ENCODE data around the gene GJC1. TPM values are rescaled to one million over a fixed set of nuclear protein-coding genes. Genes with fewer than 3 reads are reported as not detected.

GJC1 gene
- total and polyA plus RNA-seq, 9 of the 15 experiments (the other 6 are each of a cell fraction or from before 2014, with no cell fraction given) = 0.04 to 1.4 (median 0.18) TPM; not detected in 1

- no peak for TF ChIP-seq ZNF398 (CRISPR knock-in tag; IDR thresholded peaks at IDR 0.05)
- no peak for TF ChIP-seq WHSC1 (IDR thresholded peaks at IDR 0.05; ENCODE audit: low read length)
- no peak for TF ChIP-seq POLR2A (conservative IDR thresholded peaks at IDR 0.05)
- no peak for TF ChIP-seq BACH1 (tag; IDR thresholded peaks at IDR 0.05)
- no peak for TF ChIP-seq ZNF184 (CRISPR knock-in tag; IDR thresholded peaks at IDR 0.05)
- no peak for TF ChIP-seq CREM (IDR thresholded peaks at IDR 0.05; ENCODE audit: low read depth)
These were observed 44.2 kb downstream of the GJC1 start (continued) for GRCh38 chr17:44785921-44786320.

- BruUV-seq (replicated peaks) = no TSS peak
- Histone ChIP-seq H2AFZ (ENCODE audit: low read depth, low read length) (no peak overlapping the region), H3K9ac (ENCODE audit: insufficient read depth in 1 of 2, low read depth in 2 of 2, low read length in 2 of 2) (peak overlapping the region in 1 of 2 experiments; percentile 76; a peak in 2 of 4 replicates), H3K4me2 (ENCODE audit: insufficient read depth, low read length) (no peak overlapping the region), H3K27ac (ENCODE audit: extremely low read depth, low read depth, low read length) (no peak overlapping the region), H3K9me3 (replicated peaks; ENCODE audit: control insufficient read depth, insufficient read depth, low read depth, low read length) (no peaks in the 10 kb centered on the region), H3K9me1 (ENCODE audit: control insufficient read depth, insufficient read depth, low read length) (no peaks in the 10 kb centered on the region), H3K4me3 (no peak overlapping the region), H3K36me3 (ENCODE audit: control insufficient read depth, insufficient read depth, low read length) (no peaks in the 10 kb centered on the region), H3K4me1 (replicated peaks in 1 of 2; ENCODE audit: control insufficient read depth in 2 of 2, insufficient read depth in 2 of 2, low read length in 2 of 2) (peaks cover 3 to 30% of the 10 kb centered on the region in 2 experiments; a peak in 4 of 5 replicates), H4K20me1 (replicated peaks; ENCODE audit: control insufficient read depth, insufficient read depth, low read length) (no peaks in the 10 kb centered on the region; the same call in 1 of the 2 replicates), H3K27me3 (ENCODE audit: control insufficient read depth in 2 of 2, insufficient read depth in 2 of 2, low read length in 2 of 2) (peaks cover 21 to 61% of the 10 kb centered on the region in 2 experiments; a peak in 4 of 5 replicates), H3K79me2 (ENCODE audit: control insufficient read depth, insufficient read depth, low read length) (no peaks in the 10 kb centered on the region)
- no peak for TF ChIP-seq PBX2 (CRISPR knock-in tag; IDR thresholded peaks at IDR 0.05; ENCODE audit: low read depth)
- TF ChIP-seq PBX2 (tag; conservative IDR thresholded peaks at IDR 0.05; ENCODE audit: low read depth) = no peak
- TF ChIP-seq PTTG1 (tag; IDR thresholded peaks at IDR 0.05; ENCODE audit: low read depth) = no peak
- TF ChIP-seq ZNF76 (CRISPR knock-in tag; IDR thresholded peaks at IDR 0.05; ENCODE audit: borderline replicate concordance) = no peak
- TF ChIP-seq MXI1 (IDR thresholded peaks at IDR 0.05; ENCODE audit: low read depth, low read length) = no peak
- no peak for TF ChIP-seq ZNF77 (CRISPR knock-in tag; IDR thresholded peaks at IDR 0.05)
- no peak for TF ChIP-seq MAFK (IDR thresholded peaks at IDR 0.05; ENCODE audit: low read length)
- no peak for TF ChIP-seq ZNF785 (CRISPR knock-in tag; IDR thresholded peaks at IDR 0.05)
- TF ChIP-seq ZFP30 (CRISPR knock-in tag; IDR thresholded peaks at IDR 0.05; ENCODE audit: borderline replicate concordance) = no peak
- intact Hi-C loops (cut with micrococcal nuclease) (no loop called here), in situ Hi-C loops (cut with MboI) (loop anchor here (5.0 kb wide), 1 partner anchor 85 kb away; no protein-coding TSS in a partner anchor)
- FAIRE-seq (peak; percentile 67), DNase-seq (ENCODE audit: extremely low read depth in 1 of 4, low spot score in 3 of 4) (no peak), ATAC-seq (no peak)
- WGBS (ENCODE audit: insufficient coverage, low coverage, missing lambda C conversion rate) = 15% methylated on average over 11 of the region's 11 CpGs
- POLR2A ChIA-PET = interaction anchor here (0.8 to 1.4 kb wide), 4 partner anchors 16 to 366 kb away, joined by 3 to 4 read pairs (median 3); partner anchors contain the start of gene HEXIM1
- CTCF ChIA-PET (ENCODE audit: low intra/inter-chr PET ratio) = no interaction called here
These were observed 47.7 kb downstream of the GJC1 start for GRCh38 chr17:44782326-44782850.
